DMS153 treated with DMSO at 0.1 percent for 48 hours (cell line): ENCODE results near the gene MINDY2.

Experiments used
- DNase-seq: peaks from one replicate; lab custom pipeline; 2025; ENCODE audit not compliant: unreplicated experiment; lab: John Stamatoyannopoulos, UW

Gene MINDY2, protein sequence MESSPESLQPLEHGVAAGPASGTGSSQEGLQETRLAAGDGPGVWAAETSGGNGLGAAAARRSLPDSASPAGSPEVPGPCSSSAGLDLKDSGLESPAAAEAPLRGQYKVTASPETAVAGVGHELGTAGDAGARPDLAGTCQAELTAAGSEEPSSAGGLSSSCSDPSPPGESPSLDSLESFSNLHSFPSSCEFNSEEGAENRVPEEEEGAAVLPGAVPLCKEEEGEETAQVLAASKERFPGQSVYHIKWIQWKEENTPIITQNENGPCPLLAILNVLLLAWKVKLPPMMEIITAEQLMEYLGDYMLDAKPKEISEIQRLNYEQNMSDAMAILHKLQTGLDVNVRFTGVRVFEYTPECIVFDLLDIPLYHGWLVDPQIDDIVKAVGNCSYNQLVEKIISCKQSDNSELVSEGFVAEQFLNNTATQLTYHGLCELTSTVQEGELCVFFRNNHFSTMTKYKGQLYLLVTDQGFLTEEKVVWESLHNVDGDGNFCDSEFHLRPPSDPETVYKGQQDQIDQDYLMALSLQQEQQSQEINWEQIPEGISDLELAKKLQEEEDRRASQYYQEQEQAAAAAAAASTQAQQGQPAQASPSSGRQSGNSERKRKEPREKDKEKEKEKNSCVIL

DNA sequence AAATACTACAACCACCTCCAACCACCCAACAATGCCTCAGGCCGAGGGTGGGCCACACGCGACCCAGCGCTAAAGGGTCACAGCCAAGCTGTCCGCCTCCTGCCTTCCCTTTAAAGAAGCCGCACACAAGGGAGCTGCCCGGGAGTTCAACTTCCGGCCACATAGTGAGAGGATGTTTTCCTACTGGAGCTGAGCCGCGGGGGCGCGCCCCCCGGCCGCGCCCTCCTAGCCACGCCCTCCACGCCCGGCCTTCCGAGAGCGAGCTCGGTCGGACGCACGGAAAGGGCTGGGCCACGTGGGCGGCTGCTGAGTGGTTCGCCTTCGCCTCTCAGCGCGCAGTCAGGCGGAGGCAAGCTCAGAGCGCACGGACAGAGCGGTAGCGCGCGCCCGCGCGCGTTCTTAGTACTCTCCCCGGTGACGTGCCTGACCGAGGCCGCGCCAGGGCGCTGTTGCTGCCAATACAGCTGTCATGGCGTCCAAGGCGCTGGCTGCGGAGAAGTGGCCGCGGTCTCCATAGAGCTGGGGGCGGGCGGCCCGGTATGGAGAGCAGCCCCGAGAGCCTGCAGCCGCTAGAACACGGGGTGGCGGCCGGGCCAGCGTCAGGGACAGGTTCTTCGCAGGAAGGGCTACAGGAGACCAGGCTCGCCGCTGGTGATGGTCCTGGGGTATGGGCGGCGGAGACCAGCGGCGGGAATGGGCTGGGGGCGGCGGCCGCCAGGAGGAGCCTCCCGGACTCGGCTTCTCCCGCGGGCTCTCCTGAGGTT, at the start of gene MINDY2:
Gene MINDY2, plus strand, starts transcription at position 446 of the 764 bp plus-strand sequence. Its CDS starts 94 bp downstream, at position 540.
- peak; percentile 70 for DNase-seq

DNA sequence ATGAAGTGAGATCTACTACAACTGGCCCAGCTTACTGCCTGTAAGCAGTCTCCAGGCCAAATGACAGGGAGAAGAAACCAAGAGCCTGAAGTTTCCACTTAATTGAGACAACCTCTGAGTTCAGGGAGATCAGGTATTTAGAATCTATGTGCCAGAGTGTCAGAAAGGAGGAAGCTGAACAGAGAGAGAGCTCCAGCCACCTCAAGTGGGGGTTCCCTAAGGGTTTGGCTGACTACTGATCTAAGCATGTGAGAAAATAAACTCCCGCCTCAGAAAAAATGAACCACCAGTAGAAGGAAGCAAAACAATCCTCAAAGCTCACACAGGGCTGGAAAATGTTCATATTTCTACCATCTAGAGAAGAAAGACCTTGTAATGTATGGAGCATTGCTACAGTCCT, 46.6 kb upstream of the MINDY2 start:
- no peak for DNase-seq

DNA sequence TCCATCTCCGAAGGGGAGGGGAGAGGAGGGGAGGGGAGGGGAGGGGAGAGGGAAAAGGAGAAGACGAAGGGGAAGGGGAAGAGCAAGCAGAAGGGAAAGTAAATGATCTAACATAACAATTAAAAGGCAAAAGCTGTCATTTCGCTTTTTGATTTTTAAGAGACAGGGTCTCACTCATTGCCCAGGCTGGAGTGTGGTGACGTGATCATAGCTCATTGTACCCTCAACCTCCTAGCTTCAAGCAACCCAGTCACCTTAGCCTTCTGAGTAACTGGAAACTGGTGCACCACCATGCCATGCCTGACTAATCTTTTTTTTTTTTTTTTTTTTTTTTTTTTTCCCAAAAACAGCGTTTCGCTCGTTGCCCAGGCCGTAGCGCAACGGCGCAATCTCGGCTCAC, 44.2 kb upstream of the MINDY2 start:
- no peak for DNase-seq

DNA sequence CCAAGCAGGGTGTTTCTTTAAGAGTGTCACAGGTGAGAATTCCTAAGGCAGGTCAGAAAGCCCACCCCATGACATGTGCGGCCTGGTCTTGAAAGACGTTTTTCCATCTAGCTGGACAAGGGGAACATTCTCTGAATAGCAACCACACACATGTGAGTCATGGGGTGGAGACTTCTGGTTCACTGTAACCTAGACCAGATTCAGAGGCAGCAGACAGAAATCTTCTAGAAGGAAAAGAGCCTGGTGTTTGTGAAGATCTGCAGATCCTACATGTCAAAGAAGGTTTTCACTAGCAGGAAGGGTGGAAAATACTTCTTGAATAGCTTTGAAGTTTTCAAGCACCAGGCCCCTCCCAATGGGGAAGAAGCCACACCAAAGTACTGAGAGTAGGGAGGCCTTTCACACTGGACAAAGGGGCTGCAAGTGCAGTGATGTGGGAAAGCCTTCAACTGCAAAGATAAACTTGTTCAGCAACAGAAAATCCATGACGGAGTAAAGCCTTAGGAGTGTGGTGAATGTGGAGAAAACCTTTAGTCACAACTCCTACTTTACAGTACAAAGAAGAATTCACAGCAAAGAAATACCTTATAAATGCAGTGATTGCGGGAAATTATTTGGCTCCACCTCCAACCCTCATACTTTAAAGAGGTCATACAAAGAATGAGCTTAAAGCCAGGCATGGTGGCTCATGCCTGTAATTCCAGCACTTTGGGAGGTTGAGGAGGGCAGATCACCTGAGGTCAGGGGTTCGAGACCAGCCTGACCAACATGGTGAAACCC, 39.2 kb upstream of the MINDY2 start:
- no peak for DNase-seq

DNA sequence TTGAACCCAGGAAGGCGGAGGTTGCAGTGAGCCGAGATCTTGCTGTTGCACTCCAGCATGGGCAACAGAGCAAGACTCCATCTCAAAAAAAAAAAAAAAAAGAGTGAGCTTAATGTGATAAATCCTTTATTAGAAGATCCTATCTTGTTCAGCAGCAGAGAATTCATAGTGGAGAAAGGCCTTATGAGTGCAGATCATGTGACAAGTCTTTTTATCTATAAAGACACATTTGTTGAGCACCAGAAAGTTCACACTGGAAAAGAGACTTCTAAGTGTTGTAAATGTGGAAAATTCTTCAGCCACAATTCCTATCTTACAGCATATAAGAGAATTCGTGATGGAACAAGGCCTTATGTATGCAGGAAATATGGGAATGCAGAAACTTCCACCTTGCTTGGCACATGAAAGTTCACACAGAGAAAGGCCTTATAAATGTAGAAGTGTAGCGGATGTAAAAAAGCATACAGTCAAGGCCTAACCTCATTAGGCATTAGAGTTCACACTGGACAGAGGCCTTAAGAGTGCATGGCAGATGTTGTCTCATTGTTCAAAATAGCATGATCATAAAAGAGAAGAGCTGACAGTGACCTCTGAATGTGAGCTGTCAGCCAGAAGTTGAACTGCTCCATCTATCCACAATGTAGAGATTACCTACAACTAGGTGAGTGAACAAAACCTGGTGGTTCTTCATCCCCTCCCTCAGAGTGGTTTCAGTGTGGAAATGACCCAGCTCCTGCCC, 38.3 kb upstream of the MINDY2 start:
- DNase-seq, result no peak

DNA sequence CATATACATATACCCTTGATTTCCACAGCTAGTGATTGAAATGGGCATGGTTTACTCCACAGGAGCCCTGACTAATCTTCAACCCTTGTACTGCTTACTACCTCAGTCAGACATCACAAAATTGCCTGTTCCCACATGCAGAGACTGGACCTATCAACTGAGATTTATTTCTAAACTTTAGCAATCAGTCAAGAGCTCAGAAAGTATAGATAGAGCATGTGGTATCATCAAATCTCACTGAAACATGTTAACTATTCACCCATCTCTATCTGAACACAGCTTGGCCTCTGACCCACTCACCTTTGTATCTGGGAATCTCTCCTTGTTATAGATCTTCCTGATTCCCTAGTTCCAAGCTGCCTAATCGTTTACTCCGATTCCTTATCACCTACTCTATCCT, 36.2 kb upstream of the MINDY2 start:
- no peak for DNase-seq

DNA sequence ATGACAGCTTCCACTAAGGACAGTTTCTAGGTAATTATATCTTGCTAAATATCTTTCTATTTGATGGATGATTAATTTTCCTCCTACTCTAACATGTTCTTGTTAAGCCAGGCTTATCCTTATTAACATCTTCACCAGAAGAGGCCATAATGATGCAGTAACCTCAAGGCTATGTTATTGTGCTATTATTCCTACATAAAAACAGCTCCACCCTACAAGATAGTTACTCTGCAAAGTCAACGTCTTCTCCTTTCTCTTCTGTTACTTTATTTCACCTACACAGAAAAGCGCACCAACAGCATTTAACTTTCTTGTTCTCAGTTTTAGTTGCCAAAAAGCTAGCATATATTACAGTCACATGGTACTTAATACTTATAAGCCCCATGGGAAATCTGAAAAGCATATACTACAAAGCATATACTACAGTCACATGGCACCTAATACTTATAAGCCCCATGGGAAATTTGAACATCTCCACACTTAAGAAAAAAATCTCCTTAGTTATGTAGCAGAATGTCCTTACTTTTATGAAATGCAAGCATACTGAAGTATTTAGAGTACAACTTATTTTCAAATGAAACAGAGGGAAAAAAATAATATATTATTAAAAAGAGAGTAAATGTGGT, 35.0 kb upstream of the MINDY2 start:
- no peak for DNase-seq

DNA sequence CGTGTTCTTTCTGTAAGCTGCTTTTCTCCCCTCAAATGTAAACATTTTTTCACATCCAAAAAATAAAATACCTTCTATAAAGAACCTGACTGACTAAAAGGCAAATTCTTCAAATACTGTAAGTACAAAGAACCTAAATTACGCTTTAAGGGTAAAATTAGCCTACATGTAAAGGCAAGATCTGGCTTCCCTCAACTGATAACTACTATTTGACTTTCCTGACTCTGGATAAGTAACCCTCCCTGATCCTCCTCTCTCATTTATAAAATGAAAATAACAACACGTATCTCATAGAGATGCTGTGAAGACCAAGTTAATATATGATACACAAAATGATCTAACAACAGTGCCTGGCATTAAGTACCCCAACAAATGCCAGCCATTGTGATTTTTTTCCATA, 33.8 kb upstream of the MINDY2 start:
- no peak for DNase-seq

DNA sequence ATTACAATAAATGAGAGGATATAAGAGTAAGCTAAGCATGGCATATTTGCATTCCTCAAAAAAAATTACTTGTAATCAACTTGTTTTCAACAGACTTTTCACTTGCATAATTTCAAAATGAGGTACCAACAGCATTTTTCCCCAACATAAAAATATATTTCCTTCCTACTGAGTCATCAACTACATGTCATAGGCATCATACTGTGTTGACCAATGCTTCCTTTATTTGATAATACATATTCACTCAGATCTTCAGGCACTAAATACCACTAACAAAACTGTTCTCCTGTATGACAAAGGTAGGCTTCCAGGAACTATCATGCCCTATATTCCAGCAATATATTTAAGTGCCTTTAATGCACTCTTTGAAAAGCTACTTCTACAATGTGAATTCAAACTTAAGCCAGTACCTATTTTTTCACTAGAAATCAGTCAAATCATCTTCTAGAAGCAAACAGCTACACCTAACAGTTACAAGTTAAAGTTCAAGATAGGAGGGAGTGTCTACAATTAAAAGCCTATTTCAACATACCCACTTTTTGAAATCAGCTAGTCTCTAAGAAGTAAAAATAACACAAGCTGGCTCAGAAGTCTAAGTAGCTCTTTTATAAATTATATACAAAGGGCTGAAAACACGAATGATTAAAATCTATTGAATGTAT, 32.9 kb upstream of the MINDY2 start:
- no peak for DNase-seq

DNA sequence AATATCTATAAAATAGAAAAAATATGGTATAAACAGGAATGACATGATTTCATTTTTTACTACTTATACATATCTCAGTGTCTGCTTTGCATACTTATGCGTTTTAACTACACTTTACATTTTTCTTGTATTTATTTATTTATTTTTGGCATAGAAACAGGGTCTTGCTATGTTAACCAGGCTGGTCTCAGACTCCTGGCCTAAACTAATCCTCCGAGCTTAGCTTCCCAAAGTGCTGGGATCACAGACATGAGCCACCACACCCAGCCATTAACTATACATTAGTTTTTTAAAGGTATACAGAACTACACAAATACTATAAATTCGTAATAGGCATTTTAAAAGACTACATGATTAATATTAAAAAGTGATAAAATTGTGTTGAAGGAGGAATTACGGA, 30.7 kb upstream of the MINDY2 start:
- no peak for DNase-seq

DNA sequence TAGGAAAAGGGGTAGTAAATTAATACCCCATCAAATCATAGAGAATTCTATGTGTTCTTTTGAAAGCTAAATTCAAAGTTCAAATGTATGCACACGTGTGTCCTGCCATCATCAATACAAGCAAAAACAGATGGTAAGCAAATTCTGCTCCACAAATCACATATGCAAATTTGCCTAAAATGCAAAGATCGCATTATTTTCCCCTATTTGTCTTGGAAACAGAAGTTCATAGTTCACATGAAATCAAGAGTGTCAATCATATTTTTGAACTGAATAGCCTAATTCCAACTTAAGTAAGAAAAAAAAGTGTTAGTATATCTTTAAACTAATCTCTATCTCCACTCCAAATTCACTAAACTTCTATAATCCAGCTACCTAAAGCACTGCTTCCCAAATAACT, 30.1 kb upstream of the MINDY2 start:
- DNase-seq, result no peak

DNA sequence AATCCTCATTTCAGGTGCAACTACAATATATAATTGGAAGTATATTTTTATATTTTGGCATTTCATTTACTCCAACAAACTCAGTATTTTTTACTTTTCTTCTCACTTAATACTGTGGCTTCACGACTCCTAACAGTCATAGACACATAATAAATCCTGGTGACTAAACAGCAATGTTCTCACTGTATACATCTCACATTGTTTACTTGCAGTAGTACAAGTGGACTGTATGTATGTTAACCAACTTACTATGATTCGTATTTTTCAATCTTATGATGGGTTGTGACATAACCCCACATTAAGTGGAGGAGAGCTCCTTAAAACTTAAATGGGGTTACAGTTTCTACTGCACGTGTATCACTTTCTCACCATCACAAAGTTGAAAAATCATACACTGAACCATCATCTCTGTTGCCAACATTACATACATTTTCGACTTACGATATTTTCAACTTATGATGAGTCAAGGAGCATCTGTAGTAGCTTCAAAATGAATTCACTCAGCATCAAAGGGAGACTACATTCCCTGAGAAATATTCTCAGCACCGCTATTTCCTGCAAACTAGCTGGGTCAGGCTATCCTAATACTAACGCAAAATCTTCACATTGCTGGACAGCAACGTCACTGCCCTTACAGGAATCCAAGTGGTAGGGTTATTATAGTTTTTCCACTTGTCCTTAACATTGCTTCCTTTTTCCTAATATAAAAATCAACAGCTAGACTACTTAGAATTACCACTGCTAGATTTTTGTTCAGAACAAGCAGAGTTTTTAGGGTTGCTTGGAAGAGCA, 28.9 kb upstream of the MINDY2 start:
- no peak for DNase-seq

DNA sequence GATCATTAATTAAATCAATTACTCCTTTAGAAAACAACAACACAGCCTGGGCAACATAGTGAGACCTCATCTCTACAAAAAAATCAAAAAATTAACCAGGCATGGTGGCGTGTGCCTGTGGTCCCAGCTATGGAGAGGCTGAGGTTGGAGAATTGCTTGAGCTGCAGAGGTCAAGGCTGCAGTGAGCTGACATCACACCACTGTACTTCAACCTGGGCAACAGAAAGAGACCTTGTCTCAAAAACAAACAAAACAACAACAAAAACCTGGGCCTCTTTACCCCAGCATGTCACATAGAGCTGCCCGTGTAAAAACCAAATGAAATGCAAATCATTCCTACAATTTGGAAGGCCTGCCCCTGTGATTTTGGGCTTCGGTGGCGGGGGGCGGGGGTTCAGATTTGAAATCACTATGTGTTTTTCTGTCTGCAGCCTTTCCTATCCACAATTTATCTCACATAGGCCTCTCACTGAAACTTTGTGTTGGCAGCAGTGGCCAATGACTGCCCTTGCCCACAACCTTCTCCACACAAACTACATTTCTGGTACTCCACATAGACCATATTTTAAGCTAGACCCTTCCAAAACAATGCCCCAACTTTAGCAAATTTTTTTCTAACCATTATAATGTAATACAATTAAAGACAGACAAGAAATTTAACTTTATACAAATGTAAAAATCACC, 28.1 kb upstream of the MINDY2 start:
- DNase-seq, result no peak

DNA sequence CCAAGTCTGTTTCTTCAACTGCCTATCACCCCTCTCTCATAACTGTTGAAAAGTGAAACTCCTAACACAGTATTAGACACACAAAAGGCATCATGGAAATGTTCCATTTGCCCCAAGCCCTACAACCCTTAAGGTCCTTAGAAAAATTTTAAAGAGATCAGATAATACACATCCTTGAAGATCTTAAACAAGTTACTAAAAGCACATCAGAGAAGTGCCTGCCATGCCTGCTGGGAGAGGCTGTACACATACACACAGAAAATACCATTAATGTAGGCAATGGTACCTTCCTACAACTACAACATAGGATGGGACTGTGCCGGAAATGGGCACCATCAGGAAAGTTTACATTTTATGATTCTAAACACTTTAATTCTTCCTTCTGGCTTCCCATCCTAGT, 24.9 kb upstream of the MINDY2 start:
- DNase-seq, result no peak

DNA sequence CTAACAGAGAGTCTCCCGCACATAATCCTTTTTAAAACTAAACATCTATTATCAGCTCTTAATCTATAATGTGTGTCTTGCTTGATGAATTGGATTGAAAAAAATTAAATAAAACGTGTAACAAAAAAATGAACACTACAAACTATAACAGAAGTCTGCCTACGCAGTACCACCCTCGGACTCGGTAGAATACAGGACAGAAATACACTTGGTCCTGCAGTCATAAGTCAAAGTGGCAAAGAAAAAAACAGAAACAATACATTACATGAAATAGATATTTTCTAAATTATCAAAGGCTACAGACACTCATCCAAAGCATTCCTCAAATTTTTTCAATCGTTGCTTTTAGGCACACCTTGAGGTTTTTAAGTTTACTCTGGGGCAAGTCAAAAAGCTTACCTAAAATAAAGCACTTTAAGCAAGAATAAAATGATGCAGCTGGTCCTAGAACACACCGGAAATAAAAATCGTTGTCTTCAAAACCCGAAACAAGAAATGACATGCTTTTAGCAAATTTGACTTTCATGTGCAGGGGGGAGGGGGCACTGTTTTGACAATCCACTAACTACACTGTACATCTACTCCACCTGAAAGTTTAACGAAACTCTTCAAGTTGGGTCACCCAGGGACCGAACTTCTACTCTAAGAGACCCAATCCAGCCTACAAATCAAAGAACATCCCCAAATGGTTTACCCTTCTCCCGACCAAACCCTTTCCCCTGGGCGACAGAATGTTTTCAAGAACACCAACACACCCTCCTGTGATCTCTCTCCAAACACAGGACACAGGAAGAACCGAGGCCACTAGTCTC, 22.9 kb upstream of the MINDY2 start:
- DNase-seq, result no peak

DNA sequence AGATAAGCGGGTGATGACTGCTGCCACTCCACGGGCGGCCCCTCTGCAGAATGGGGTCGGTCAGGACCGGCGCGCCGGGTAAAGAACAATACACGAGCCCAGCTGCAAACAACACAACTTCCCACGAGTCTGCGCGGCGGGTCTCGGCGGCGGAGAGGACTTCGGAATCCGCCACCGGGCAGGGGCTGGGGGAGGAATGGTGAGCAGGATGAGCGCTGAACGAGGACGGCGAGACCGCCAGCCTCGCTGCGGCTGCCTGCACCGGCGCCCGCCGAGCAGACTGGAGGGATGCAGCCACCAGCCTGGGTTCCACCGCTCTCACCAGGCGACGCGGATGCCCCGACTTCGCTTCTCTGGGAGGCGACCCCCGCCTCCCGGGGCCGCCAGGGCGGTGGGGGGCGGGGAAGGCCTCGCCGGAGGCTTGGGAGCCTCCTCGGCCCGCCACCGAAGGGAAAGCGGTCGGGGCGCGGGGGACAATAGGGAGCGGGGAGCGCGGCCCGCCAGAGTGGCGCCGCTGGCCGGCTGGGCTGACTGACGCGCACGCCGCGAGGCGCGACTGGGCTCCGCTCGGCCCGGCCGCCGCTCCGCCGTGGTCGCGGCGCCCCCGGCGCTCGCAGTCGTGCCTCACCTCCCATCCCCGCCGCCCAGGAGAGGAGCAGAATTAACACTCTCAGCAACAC, 22.1 kb upstream of the MINDY2 start:
- DNase-seq, result no peak
